Activated CD8-positive, alpha-beta memory T cell treated with anti-CD3 and anti-CD28 coated beads, Interleukin-2, amount 50 U/mL, for 24 hours (primary cell): ENCODE measurements around the gene OR13F1.
"Not testable (repeated sequence)": the region's sequence is repeated elsewhere in the genome, so short reads cannot be mapped to it uniquely, and the experiment has no call there.

Source experiments
- DNase-seq: peaks from one replicate; pipeline ENCODE4 v3.0.0-alpha.2; 2020; ENCODE audit errors: extremely low read depth

OR13F1 gene

GRCh38 chr9:104503963-104504362, at the start of gene OR13F1:
Gene OR13F1 (plus strand): TSS chr9:104504263. CDS start chr9:104504263, 0 bp downstream.
- no peak for DNase-seq

GRCh38 chr9:104456831-104457230, 47.2 kb upstream of the OR13F1 start:
- no peak for DNase-seq

GRCh38 chr9:104463864-104464263, 40.2 kb upstream of the OR13F1 start:
- DNase-seq: no peak

- no peak for DNase-seq
These were observed 35.8 kb upstream of the OR13F1 start for GRCh38 chr9:104468261-104468660.

- DNase-seq: no peak
These were observed 21.0 kb upstream of the OR13F1 start for GRCh38 chr9:104482921-104483570.

GRCh38 chr9:104485014-104485413, 19.0 kb upstream of the OR13F1 start:
- no peak for DNase-seq

- DNase-seq: no peak
These were observed 9.3 kb upstream of the OR13F1 start for GRCh38 chr9:104494808-104495207.

- DNase-seq: no peak
These were observed 623 bp upstream of the OR13F1 start for GRCh38 chr9:104503440-104503839.

GRCh38 chr9:104506565-104506964, 2.5 kb downstream of the OR13F1 start:
- DNase-seq: no peak

GRCh38 chr9:104514901-104515300, 10.8 kb downstream of the OR13F1 start:
- no peak for DNase-seq

- not testable (repeated sequence) for DNase-seq
These were observed 16.2 kb downstream of the OR13F1 start for GRCh38 chr9:104520241-104520640.

- no peak for DNase-seq
These were observed 23.0 kb downstream of the OR13F1 start, which contains the start of gene OR13C4 for GRCh38 chr9:104527109-104527508. Gene OR13C4 (minus strand): TSS chr9:104527209. CDS start chr9:104527209, 0 bp downstream.

GRCh38 chr9:104536756-104537155, 32.7 kb downstream of the OR13F1 start, which contains the start of gene OR13C3:
Gene OR13C3 (minus strand): TSS chr9:104536856. CDS start chr9:104536723, 133 bp downstream.
- no peak for DNase-seq

- no peak for DNase-seq
These were observed 35.2 kb downstream of the OR13F1 start for GRCh38 chr9:104539275-104539674.

GRCh38 chr9:104544644-104545043, 40.6 kb downstream of the OR13F1 start:
- DNase-seq: no peak

- no peak for DNase-seq
These were observed 49.2 kb downstream of the OR13F1 start for GRCh38 chr9:104553261-104553660.
